ENCODE measurements around the gene PRR35.

DNA sequence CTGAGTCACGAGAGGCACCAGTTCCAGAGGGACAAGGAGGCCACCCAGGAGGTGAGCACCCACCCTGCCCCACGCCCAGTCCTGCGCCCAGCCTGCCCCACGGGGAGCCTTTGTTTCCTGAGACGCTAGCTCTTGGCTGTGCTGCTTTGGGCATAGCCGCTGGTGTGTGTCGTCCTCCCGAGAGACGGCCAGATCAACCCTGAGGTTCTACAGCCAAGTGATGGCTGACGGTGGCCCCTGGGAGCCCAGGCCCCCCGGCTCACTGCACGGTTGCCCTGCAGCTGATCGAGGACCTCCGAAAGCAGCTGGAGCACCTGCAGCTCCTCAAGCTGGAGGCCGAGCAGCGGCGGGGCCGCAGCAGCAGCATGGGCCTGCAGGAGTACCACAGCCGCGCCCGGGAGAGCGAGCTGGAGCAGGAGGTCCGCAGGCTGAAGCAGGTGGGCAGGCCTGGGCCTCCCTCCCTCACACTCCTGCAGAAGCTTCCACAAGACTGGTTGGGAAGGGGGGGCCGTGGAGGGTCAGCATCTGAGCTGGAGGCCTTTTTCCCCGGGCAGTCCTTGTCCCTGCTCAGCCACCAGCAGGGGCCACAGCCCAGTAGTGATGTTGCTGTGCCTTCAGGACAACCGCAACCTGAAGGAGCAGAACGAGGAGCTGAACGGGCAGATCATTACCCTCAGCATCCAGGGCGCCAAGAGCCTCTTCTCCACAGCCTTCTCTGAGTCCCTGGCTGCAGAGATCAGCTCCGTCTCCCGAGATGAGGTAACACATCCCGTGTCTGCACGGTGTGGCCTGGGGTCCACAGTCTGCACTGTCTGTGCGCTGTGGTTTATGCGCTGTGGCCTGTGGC lies 40.1 kb upstream of the PRR35 start:
- TF ChIP-seq POLR2A (IDR thresholded peaks at IDR 0.05), result no peak
- TF ChIP-seq, protein P1, sequence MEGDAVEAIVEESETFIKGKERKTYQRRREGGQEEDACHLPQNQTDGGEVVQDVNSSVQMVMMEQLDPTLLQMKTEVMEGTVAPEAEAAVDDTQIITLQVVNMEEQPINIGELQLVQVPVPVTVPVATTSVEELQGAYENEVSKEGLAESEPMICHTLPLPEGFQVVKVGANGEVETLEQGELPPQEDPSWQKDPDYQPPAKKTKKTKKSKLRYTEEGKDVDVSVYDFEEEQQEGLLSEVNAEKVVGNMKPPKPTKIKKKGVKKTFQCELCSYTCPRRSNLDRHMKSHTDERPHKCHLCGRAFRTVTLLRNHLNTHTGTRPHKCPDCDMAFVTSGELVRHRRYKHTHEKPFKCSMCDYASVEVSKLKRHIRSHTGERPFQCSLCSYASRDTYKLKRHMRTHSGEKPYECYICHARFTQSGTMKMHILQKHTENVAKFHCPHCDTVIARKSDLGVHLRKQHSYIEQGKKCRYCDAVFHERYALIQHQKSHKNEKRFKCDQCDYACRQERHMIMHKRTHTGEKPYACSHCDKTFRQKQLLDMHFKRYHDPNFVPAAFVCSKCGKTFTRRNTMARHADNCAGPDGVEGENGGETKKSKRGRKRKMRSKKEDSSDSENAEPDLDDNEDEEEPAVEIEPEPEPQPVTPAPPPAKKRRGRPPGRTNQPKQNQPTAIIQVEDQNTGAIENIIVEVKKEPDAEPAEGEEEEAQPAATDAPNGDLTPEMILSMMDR (IDR thresholded peaks at IDR 0.05 in 4 of 5, conservative IDR thresholded peaks at IDR 0.05 in 1 of 5), result no peak

Measured in gastrocnemius medialis (tissue), 4 donors.